ENCODE measurements around the gene PARP12.

Gene PARP12

DNA sequence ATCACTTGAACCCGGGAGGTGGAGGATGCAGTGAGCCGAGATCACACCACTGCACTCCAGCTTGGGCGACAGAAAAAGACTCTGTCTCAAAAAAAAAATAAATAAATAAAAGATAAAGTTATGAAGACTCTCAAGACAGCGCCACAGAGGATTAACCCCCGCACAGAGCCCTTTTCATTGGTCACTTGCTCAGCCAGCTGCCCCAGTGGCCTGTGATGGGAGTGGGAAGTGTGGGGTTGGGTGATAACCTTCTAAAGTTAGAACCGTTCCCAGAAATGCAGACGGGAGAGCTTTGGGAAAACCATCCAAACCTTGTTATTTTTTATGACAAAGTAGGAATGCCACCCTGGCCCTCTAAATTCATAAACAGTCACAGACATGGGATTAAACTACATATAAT is 57.4 kb downstream of the PARP12 start:
- H3K27me3 Mint-ChIP-seq: no peaks in the 10 kb centered on the region
- no peaks in the 10 kb centered on the region for H3K4me1 Mint-ChIP-seq (ENCODE audit: low read depth)
- no peak overlapping the region for H3K4me3 Mint-ChIP-seq
- no peaks in the 10 kb centered on the region for H3K36me3 Mint-ChIP-seq (ENCODE audit: low read depth)
- DNase-seq: no peak
- H3K9me3 Mint-ChIP-seq: no peaks in the 10 kb centered on the region
- no peak overlapping the region for H3K27ac Mint-ChIP-seq

GRCh38 chr7:140004672-140005071 is 58.1 kb downstream of the PARP12 start:
- H3K4me3 Mint-ChIP-seq: no peak overlapping the region
- no peak for DNase-seq
- H3K27ac Mint-ChIP-seq: no peak overlapping the region

DNA sequence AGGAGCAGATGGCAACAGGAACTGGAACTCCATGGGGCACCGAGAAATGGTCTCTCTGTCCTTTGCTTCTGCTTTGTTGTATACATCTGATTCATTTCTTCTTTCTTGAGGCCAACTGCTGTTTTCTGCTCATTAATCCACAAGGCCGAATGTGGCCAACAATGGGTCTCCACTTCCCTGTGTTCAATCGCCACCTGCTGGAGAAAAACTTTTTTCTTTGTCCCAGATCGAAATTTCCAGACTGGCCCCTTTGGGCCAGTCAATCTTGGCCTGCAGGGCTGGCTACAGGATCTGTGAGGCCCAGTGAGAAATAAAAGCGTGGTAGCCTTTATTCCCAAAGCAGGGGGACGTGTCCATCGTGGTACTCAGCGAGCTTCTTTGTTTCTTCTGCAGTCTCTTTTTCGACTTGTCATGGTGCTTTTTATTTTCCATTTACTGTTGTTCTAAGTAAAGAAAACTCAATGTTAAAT is 58.8 kb downstream of the PARP12 start:
- Mint-ChIP-seq H3K4me3 (no peak overlapping the region), H3K27ac (no peak overlapping the region), H3K9me3 (no peaks in the 10 kb centered on the region), H3K27me3 (no peaks in the 10 kb centered on the region), H3K4me1 (ENCODE audit: low read depth) (no peaks in the 10 kb centered on the region), H3K36me3 (ENCODE audit: low read depth) (no peaks in the 10 kb centered on the region)
- DNase-seq: no peak

More at GRCh38 chr7:140004672-140005071, 58.1 kb downstream of the PARP12 start:
- Mint-ChIP-seq H3K36me3 (ENCODE audit: low read depth) (no peaks in the 10 kb centered on the region), H3K4me1 (ENCODE audit: low read depth) (no peaks in the 10 kb centered on the region), H3K27me3 (no peaks in the 10 kb centered on the region), H3K9me3 (no peaks in the 10 kb centered on the region)

GRCh38 chr7:140000666-140001268 is 62.0 kb downstream of the PARP12 start:
- DNase-seq: no peak
- no peaks in the 10 kb centered on the region for H3K36me3 Mint-ChIP-seq (ENCODE audit: low read depth)
- H3K4me1 Mint-ChIP-seq (ENCODE audit: low read depth): no peaks in the 10 kb centered on the region
- no peak overlapping the region for H3K4me3 Mint-ChIP-seq
- H3K9me3 Mint-ChIP-seq: no peaks in the 10 kb centered on the region
- H3K27ac Mint-ChIP-seq: no peak overlapping the region
- H3K27me3 Mint-ChIP-seq: no peaks in the 10 kb centered on the region

- Mint-ChIP-seq H3K9me3 (no peaks in the 10 kb centered on the region), H3K4me3 (no peak overlapping the region), H3K36me3 (ENCODE audit: low read depth) (no peaks in the 10 kb centered on the region), H3K27ac (no peak overlapping the region), H3K4me1 (ENCODE audit: low read depth) (no peaks in the 10 kb centered on the region), H3K27me3 (no peaks in the 10 kb centered on the region)
- DNase-seq: no peak
Measured at GRCh38 chr7:139999516-139999915, 63.2 kb downstream of the PARP12 start.

DNA sequence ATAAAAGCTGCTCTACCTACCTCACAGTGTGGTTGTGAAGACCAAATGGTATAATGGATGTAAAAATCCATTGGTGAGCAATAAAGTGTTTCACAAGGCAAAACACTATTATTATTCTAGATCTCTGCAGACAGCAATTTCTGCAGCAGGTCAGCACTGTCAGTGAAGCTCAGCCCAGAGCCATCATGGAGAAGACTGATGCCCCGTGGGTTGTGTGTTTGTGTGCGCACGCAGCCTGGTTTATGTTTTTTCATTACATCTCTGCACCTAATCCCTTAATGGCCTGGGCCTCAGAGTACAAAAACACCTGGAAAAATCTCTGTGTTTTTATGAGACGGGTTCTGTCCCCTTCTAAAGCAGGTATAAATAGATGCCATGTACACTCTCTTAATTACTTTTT is 64.2 kb downstream of the PARP12 start:
- no peaks in the 10 kb centered on the region for H3K9me3 Mint-ChIP-seq
- H3K36me3 Mint-ChIP-seq (ENCODE audit: low read depth): no peaks in the 10 kb centered on the region
- no peaks in the 10 kb centered on the region for H3K27me3 Mint-ChIP-seq
- DNase-seq: no peak
- no peak overlapping the region for H3K27ac Mint-ChIP-seq
- no peak overlapping the region for H3K4me3 Mint-ChIP-seq
- H3K4me1 Mint-ChIP-seq (ENCODE audit: low read depth): no peaks in the 10 kb centered on the region

GRCh38 chr7:139995017-139995915 is 67.5 kb downstream of the PARP12 start:
- Mint-ChIP-seq H3K27ac (no peak overlapping the region), H3K27me3 (no peaks in the 10 kb centered on the region)

GRCh38 chr7:139994356-139994755 is 68.4 kb downstream of the PARP12 start:
- DNase-seq: no peak
- H3K9me3 Mint-ChIP-seq: no peaks in the 10 kb centered on the region
- no peaks in the 10 kb centered on the region for H3K27me3 Mint-ChIP-seq
- no peak overlapping the region for H3K4me3 Mint-ChIP-seq
- no peaks in the 10 kb centered on the region for H3K36me3 Mint-ChIP-seq (ENCODE audit: low read depth)
- no peaks in the 10 kb centered on the region for H3K4me1 Mint-ChIP-seq (ENCODE audit: low read depth)
- no peak overlapping the region for H3K27ac Mint-ChIP-seq

More at GRCh38 chr7:139995017-139995915, 67.5 kb downstream of the PARP12 start:
- Mint-ChIP-seq H3K4me1 (ENCODE audit: low read depth) (no peaks in the 10 kb centered on the region), H3K4me3 (no peak overlapping the region), H3K36me3 (ENCODE audit: low read depth) (no peaks in the 10 kb centered on the region), H3K9me3 (no peaks in the 10 kb centered on the region)
- DNase-seq: no peak

GRCh38 chr7:139993592-139993991 is 69.2 kb downstream of the PARP12 start:
- Mint-ChIP-seq H3K4me1 (ENCODE audit: low read depth) (no peaks in the 10 kb centered on the region), H3K36me3 (ENCODE audit: low read depth) (no peaks in the 10 kb centered on the region), H3K9me3 (no peaks in the 10 kb centered on the region), H3K27me3 (no peaks in the 10 kb centered on the region), H3K4me3 (no peak overlapping the region), H3K27ac (no peak overlapping the region)
- no peak for DNase-seq

- Mint-ChIP-seq H3K27ac (no peak overlapping the region), H3K27me3 (no peaks in the 10 kb centered on the region), H3K36me3 (ENCODE audit: low read depth) (no peaks in the 10 kb centered on the region), H3K4me1 (ENCODE audit: low read depth) (no peaks in the 10 kb centered on the region), H3K4me3 (no peak overlapping the region), H3K9me3 (no peaks in the 10 kb centered on the region)
- no peak for DNase-seq
Measured at GRCh38 chr7:139993169-139993568, 69.6 kb downstream of the PARP12 start.

- Mint-ChIP-seq H3K4me3 (no peak overlapping the region), H3K27me3 (no peaks in the 10 kb centered on the region)
Measured at GRCh38 chr7:139992353-139993044, 70.3 kb downstream of the PARP12 start.

GRCh38 chr7:139991911-139992310 is 70.8 kb downstream of the PARP12 start:
- no peaks in the 10 kb centered on the region for H3K27me3 Mint-ChIP-seq
- DNase-seq: no peak
- no peak overlapping the region for H3K4me3 Mint-ChIP-seq
- H3K27ac Mint-ChIP-seq: no peak overlapping the region
- no peaks in the 10 kb centered on the region for H3K9me3 Mint-ChIP-seq
- H3K4me1 Mint-ChIP-seq (ENCODE audit: low read depth): no peaks in the 10 kb centered on the region
- no peaks in the 10 kb centered on the region for H3K36me3 Mint-ChIP-seq (ENCODE audit: low read depth)

More at GRCh38 chr7:139992353-139993044, 70.3 kb downstream of the PARP12 start:
- H3K27ac Mint-ChIP-seq: no peak overlapping the region
- no peak for DNase-seq
- H3K9me3 Mint-ChIP-seq: no peaks in the 10 kb centered on the region
- no peaks in the 10 kb centered on the region for H3K4me1 Mint-ChIP-seq (ENCODE audit: low read depth)
- H3K36me3 Mint-ChIP-seq (ENCODE audit: low read depth): no peaks in the 10 kb centered on the region

- H3K4me3 Mint-ChIP-seq: no peak overlapping the region
- no peaks in the 10 kb centered on the region for H3K4me1 Mint-ChIP-seq (ENCODE audit: low read depth)
- no peak overlapping the region for H3K27ac Mint-ChIP-seq
- H3K9me3 Mint-ChIP-seq: no peaks in the 10 kb centered on the region
- no peaks in the 10 kb centered on the region for H3K36me3 Mint-ChIP-seq (ENCODE audit: low read depth)
- DNase-seq: no peak
- no peaks in the 10 kb centered on the region for H3K27me3 Mint-ChIP-seq
Measured at GRCh38 chr7:139991269-139991666, 71.5 kb downstream of the PARP12 start.

GRCh38 chr7:139990571-139991268 is 72.0 kb downstream of the PARP12 start:
- Mint-ChIP-seq H3K36me3 (ENCODE audit: low read depth) (no peaks in the 10 kb centered on the region), H3K9me3 (no peaks in the 10 kb centered on the region), H3K27ac (no peak overlapping the region), H3K27me3 (no peaks in the 10 kb centered on the region), H3K4me1 (ENCODE audit: low read depth) (no peaks in the 10 kb centered on the region), H3K4me3 (no peak overlapping the region)
- DNase-seq: no peak
